GM18505 (cell line): ENCODE results near the gene MICU2.

ENCODE experiments used
- ATAC-seq: cut with Tn5 transposase; IDR thresholded peaks from one replicate; pipeline ENCODE4 v1.9.1; 2021; ENCODE audit not compliant: unreplicated experiment
- POLR2A ChIP-seq: IDR thresholded peaks from 4 replicates; pipeline ENCODE4 v1.6.1; 2011; ENCODE audit warnings: borderline replicate concordance; ENCODE audit not compliant: insufficient read depth, insufficient read length; ENCODE audit errors: extremely low read depth

The MICU2 gene, protein sequence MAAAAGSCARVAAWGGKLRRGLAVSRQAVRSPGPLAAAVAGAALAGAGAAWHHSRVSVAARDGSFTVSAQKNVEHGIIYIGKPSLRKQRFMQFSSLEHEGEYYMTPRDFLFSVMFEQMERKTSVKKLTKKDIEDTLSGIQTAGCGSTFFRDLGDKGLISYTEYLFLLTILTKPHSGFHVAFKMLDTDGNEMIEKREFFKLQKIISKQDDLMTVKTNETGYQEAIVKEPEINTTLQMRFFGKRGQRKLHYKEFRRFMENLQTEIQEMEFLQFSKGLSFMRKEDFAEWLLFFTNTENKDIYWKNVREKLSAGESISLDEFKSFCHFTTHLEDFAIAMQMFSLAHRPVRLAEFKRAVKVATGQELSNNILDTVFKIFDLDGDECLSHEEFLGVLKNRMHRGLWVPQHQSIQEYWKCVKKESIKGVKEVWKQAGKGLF

DNA sequence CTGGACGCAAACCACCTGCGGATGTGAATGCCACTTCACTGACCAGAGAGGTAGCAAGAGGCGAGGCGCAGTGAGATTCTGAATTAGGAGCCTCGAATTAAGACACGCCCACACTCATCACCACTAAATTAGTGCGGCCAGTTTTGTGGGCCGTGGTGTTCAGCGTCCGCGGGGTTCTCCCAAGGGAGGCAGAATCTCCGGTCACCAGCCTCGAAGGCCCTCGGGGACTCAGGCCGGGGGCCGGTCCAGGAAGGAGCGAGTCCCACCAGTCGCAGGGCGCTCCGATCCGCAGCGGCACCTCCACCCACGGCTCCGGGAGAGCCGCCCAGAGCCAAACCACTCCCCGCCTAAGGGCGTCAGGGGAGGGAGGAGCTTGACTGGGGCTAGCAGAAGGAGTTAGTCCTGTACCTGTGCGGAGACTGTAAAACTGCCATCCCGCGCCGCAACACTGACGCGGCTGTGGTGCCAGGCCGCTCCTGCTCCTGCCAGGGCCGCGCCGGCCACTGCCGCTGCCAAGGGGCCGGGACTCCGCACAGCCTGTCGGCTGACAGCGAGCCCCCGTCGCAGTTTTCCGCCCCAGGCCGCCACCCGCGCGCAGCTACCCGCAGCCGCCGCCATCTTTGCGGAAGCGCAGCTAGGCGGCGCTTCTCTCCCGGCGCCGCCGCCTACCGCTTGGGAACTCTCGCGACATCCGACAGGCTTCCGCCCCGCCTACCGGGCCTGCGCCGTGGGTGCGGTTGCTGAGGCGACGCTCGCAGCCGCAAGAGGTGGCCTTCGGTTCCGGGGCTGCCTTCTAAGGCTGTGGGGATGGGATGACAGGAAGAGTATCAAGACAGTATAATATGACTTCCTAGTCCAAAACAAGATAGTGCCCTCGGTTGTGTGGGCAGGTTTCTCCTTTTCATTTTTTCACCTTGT is at the start of gene MICU2:
Gene MICU2, minus strand, starts transcription at position 640 of the 918 bp plus-strand sequence. Its CDS starts 22 bp downstream, at position 618.
- TF ChIP-seq POLR2A, result peak; percentile 98
- ATAC-seq, result peak; percentile 97

DNA sequence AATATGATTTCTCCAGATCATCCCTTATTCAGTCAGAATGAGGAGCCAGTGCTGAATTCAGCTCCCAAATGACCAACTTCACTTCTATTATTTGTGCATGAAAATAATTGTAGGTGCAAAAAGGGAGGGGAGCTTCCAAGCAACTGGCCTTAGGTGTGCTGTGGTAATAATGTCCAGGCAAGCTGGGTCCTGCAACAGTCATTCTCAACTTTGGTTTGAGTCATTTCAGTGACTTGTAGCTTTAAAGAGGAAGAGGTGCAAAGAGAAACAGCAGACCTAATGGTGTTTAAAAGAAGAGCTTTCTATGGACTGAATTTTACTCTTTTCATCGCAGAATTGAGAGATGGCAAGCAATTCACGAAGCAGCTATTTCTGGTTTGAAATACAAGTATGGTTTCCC is 37.7 kb upstream of the MICU2 start:
- TF ChIP-seq POLR2A, result no peak
- no peak for ATAC-seq

DNA sequence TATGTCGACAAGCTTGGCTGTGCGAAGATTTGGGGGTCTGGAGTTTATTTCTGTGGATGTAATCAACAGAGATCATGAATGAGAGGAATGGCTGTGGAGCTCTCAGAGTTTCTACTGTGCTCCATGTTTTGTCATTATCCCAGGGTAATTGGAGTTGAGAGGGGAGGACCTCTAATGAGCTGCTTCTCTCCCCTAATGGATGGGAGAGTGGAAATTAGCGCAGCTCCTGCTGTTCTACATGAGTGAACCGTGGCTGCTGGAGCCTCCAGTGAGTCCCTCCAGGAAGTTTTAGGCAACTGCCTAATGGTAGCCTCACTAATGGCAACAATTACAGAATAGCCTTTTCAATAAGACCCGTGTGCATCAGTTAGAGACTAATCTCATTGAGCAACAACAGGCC is 35.6 kb upstream of the MICU2 start:
- no peak for ATAC-seq
- no peak for TF ChIP-seq POLR2A

DNA sequence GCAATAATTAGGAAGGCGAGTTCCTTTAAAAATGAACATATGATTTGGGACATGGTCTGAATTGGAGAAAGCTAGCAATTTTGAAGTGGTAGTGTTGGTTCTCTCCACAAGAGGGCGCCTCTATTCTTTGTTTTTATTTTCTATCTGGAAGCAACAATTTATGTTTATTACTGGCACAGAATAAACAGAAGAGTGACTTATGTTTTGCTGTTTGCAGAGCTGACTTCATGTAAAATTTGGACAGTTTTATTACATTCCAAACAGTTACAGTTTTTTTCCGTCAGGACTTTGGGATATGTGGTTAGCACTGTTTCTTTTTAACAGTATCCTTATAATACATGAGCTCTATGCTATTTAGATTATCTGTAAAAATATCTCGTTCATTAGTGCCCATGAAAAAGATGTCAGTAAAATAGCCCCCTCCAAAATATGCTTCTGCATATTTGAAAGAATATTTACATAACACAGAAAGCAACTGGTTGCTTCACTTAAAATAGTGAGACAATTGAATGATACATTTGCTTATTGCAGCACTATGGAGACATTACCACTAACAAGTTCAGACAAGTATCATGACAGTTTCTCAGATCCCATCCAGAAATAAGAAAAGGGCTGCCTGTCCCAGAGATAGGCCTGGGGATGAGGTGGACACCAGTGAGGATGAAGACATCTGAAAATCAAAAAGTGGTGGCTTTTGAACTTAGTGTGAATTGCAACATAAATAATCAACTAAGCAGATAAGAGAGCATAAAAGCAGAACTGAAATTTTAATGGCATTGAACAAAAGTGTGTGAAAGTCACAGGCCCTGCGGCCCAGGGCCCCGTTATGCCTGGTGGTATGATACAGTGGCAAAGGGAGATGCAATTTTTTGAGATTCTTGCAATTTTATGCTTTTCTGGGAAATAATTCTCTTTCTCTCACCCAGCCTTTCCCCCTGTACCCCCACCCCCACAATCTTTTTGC is 34.6 kb upstream of the MICU2 start:
- no peak for TF ChIP-seq POLR2A
- peak; percentile 65 for ATAC-seq

DNA sequence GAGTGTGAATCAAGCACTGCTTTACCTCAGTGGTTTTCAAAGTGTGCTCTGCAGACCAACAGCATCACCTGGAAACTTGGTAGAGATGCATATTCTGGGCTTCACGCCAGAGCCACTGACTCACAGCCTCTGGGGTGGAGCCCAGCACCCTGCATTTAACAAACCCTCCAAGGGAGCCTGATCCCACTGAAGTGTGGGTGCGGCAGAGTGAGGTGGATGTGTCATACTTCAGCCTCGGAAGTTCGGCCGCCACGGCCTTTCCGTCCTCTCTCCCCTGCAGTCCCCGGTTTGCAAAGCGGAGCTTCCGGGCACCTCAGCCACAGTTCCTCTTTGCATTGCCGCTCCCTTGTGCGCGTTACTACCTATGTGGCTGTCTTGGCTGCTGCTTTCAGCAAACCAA is 33.3 kb upstream of the MICU2 start:
- ATAC-seq, result no peak
- no peak for TF ChIP-seq POLR2A

DNA sequence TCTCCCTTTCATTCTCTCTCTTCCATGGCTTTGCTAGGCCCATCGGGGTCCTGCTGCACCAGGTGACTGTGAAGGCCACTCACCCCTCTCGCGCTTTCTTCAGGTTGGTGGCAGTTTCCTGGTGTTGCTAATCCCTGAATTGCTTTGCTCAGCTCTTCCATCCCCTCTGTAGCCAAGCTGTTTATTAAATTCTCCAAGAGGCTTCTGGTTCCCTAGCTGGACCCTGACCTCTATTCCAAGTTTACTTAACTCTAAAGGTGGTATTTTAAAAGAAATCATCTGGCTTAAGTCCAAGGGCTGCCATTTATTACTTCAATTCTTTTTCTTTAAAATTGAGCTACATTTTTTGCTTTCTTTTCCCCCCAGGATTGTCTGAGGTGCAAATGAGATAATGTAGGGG is 32.7 kb upstream of the MICU2 start:
- no peak for ATAC-seq
- TF ChIP-seq POLR2A, result no peak

DNA sequence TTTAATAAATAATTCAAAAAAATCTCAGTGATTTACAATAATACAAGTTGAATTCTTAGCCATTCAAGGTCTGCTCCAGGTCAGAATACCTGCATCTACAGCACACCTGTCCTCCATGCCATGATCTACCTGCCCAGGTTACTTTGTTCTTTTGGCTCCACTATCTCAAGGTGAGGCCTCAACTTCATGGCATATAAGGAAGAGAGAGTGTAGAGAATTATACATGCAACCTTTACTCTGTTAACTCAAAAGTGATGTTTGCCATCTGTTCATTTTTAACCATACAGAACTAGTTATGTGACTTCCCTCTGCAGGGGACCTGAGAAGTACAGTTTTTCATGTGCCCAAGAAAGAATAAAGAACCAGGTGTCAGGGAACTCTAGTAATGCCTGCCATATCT is 28.2 kb upstream of the MICU2 start:
- no peak for TF ChIP-seq POLR2A
- no peak for ATAC-seq

DNA sequence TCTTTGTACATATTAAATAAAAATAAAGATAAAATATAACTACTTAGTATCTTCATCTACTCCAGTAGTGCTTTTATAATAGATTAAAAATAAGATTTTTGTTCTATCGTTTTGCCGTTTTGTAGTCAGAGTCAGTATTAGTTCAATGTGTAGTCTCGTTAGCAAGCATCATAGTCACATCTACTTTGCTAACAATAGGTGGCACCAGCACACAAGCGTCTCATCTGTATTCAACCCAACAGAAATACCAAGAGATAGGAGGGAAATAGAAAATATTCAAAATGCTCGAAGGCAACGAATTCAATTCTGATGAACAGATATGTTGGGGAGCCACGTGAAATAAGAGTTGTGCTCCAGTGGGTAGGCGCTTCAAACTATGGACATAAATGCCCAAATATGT is 21.4 kb upstream of the MICU2 start:
- TF ChIP-seq POLR2A, result no peak
- no peak for ATAC-seq

DNA sequence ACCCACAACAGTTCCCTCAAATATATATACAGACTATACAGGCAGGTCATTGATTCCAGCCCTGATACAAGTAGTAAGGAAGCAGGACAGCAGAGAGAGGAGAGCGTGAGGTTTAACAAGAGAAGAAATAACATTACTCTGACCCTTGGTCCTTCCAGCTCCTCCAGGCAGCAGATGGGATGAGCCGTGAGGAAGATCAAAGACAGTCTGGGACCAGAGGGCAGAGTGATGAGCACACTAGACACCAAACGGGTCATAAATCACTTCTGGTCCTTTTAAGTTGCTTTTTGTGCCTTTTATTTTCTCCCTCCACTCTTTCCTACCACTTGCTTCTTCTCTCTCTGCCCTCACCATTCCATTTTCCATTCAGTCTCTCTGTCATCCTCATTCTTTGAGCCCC is 16.9 kb upstream of the MICU2 start:
- ATAC-seq, result no peak
- TF ChIP-seq POLR2A, result no peak

DNA sequence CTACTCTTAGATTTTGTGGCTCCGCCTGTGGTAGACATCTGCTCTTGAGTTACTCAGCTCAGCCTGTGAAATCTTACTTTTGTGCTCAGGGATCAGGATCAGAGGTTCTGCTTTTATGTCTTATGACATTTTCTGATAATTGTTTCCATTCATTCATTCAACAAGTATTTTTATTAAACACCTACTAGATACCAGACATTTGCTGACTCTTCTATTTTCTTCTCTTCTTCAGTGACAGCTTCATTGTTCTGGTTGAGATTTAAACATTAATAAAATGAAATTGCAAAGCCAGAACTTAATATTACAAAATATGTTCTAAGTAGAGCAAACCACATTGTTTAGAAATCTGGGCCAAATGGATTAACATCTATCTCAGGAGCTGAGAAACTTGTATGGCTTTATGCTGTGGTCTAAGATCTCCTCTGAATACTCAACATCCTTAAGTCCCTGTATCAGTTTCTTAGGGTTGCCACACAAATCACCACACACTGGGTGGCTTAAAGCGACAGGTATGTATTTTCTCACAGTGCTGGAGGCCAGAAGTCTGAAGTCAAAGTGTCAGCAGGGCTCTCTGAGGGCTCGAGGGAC is 15.8 kb upstream of the MICU2 start:
- ATAC-seq, result no peak
- TF ChIP-seq POLR2A, result no peak

DNA sequence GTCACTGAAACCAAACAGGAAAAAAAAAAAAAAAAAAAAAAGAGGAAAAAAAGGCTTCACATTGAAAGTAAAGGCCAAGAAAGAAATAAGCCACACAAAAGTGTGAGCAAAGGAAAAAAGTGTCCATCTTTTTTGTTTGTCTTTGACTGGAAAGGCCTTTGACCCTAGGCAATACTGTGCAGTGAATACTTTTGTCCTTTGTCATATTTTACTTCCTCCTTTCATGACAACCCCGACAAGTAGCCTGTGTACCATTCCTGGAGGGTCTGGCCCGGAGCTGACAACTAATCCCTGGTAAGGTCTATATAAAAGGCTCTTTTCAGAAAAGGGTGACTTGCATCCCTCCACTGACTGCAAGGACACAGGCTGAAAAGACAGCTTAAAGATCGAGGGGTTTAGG is 12.9 kb upstream of the MICU2 start:
- TF ChIP-seq POLR2A, result no peak
- ATAC-seq, result no peak

DNA sequence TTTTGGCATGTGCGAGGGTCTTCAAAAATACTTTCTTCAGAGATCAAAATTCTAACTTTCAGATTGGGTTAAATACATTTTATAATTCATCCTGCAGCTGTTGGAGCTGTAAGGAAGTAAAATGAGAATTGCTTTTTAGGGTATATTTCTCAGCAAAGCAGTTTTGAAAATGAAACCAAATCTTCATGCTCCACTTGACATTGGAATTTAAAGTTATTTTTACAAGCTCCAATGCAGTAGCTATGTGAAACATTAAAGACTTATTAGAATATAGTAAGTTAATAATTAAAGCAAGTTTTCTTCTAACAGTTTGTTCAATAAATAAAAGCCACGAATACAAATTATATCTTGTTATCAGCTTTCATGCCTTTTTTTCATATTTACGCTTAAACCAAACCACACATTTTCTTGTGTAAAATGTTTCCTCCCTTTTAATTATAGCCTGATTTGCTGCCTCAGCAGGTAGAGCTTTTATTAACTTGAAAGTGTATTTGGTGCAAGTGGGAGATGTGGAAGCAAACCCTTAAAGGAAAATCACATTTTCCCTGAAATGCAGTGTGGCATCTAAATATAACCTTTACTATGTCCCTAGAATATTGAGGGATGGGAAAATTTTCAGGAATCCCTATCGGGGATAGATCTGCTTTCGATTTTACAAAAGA is 12.4 kb upstream of the MICU2 start:
- ATAC-seq, result no peak
- TF ChIP-seq POLR2A, result no peak

DNA sequence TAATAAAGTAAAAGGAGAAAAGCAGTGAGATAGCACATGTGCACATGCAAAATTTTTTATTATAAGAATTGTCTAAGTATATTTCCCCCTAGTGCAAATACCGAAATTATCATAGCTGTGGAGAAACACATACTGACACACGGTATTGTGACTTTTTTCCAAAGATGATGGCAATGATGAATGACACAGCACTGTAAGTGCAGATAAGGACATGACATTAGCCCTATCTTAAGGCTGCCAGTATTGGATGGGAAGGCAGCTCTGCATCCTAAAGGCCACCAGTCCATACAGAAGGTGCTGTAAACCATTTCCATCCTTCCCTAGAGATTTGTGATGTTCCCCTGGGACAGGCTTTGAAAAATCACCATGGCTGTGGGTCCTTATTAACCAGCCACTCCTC is 11.5 kb upstream of the MICU2 start:
- no peak for TF ChIP-seq POLR2A
- no peak for ATAC-seq

DNA sequence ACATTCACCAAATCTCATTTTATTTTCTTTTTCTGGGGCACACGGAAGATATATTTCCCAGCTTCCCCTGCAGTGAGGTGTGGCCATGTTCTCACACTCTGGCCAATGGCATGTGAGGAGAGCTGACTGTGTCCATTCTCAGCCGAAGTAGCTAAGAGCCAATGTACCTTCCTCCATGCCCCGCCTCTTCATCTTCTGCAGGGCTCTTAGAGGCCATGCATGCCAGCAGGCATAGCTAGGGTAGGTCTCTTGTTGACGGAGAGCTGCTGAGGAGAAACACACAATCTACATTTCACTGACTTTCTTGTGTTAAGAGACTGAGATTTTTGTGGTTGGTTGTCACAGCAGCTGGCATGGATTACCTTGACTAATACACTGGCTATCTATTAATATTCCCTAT is 9.8 kb upstream of the MICU2 start:
- no peak for ATAC-seq
- TF ChIP-seq POLR2A, result no peak
